Sigmoid colon (tissue), 7 donors: ENCODE results near the gene TMEM9B. TPM values are rescaled to one million over a fixed set of nuclear protein-coding genes. Genes with fewer than 3 reads are reported as not detected.

ENCODE experiments used
- DNase-seq: peaks from one replicate; pipeline ENCODE4 v3.0.0-alpha.2; 2019
- H3K27ac ChIP-seq, 4 donors: fragments of 200-600 bp; sonication (generic); one replicate each; pipeline ENCODE4 v1.5.1; 2016 to 2019; ENCODE audit warnings: mild to moderate bottlenecking in 1 of 4
- H3K27me3 ChIP-seq, 3 donors: fragments of 200-600 bp; sonication (generic); one replicate each; pipeline ENCODE4 v1.5.1; 2019; ENCODE audit warnings: mild to moderate bottlenecking in 1 of 3
- H3K36me3 ChIP-seq, 4 donors: fragments of 200-600 bp; sonication (generic); one replicate each; pipeline ENCODE4 v1.5.1; 2016 to 2019
- H3K4me1 ChIP-seq, 4 donors: fragments of 200-600 bp; sonication (generic); one replicate each; pipeline ENCODE4 v1.5.1; 2017 to 2019
- H3K4me3 ChIP-seq, 4 donors: fragments of 200-600 bp; sonication (generic); one replicate each; pipeline ENCODE4 v1.5.1; 2017 to 2019; ENCODE audit warnings: mild to moderate bottlenecking in 2 of 4, moderate library complexity in 1 of 4
- H3K9me3 ChIP-seq, 4 donors: fragments of 200-600 bp in 3 of 4; sonication (generic) in 3 of 4; one replicate each; pipeline versions ENCODE4 v1.5.1 to v1.6.1; 2013 to 2019
- CTCF ChIP-seq, 4 experiments: fragments of 450-650 bp in 3 of 4; fragments of 200-600 bp in 1 of 4; IDR thresholded peaks; one replicate each; pipeline ENCODE4 v1.5.1; 2016 to 2019; ENCODE audit warnings: antibody characterized with exemption in 4 of 4, mild to moderate bottlenecking in 3 of 4, moderate library complexity in 2 of 4
- EP300 ChIP-seq, 4 donors: sonication (generic); formaldehyde crosslinking; IDR thresholded peaks; one replicate each; pipeline ENCODE4 v1.6.1; 2017; ENCODE audit warnings: antibody characterized with exemption in 4 of 4
- POLR2A ChIP-seq, 2 donors: fragments of 450-650 bp; IDR thresholded peaks; one replicate each; pipeline ENCODE4 v1.6.1; 2016; ENCODE audit warnings: antibody characterized with exemption in 2 of 2, mild to moderate bottlenecking in 2 of 2, moderate library complexity in 2 of 2
- POLR2AphosphoS5 ChIP-seq, 4 donors: sonication (generic); formaldehyde crosslinking; IDR thresholded peaks; one replicate each; pipeline ENCODE4 v1.6.1; 2017; ENCODE audit warnings: antibody characterized with exemption in 4 of 4
- WGBS, 2 donors: extraction: QIAGEN DNeasy Blood & Tissue Kit; methylation state at CpG; one replicate each; pipeline ENCODE4 v1.1.7; 2013; 5-methylcytosine and 5-hydroxymethylcytosine counted together
- intact Hi-C: fragments of 100-400 bp; cut with DNase I; formaldehyde crosslinking; loops from one replicate; pipeline ENCODE4 v1.15.1; 2023
- polyA plus RNA-seq, 3 donors: library from polyadenylated mRNA; stranded (reverse); fragments of 200-250 nt; gene quantifications; one replicate each; pipeline ENCODE4 v1.2.3, GENCODE V29; 2013
- total RNA-seq, 4 donors: library from RNA; depleted of rRNA; stranded (reverse); fragments of >200 nt; gene quantifications; one replicate each; pipeline ENCODE4 v1.1.0, GENCODE V29; 2016
- donor health status: healthy with polysubstance abuse.
- donor health status: Bipolar disorder and iron deficiency.
- donor health status: healthy.

The TMEM9B gene
- total and polyA plus RNA-seq, 7 donors: 13.3 to 58.9 (median 24.3) TPM

- peaks cover 6 to 50% (median 14%) of the 10 kb centered on the region in 4 donors for H3K36me3 ChIP-seq
- H3K4me3 ChIP-seq: no peak overlapping the region
- no peak for DNase-seq
- no peaks in the 10 kb centered on the region for H3K9me3 ChIP-seq
- no peaks in the 10 kb centered on the region for H3K27me3 ChIP-seq
- intact Hi-C loops: no loop called here
- TF ChIP-seq EP300 (IDR thresholded peaks at IDR 0.05): no peak
- no peak for TF ChIP-seq POLR2A (IDR thresholded peaks at IDR 0.05)
- TF ChIP-seq CTCF (IDR thresholded peaks at IDR 0.05): no peak
- no peak for TF ChIP-seq POLR2AphosphoS5 (IDR thresholded peaks at IDR 0.05)
- no peak overlapping the region for H3K27ac ChIP-seq
- peaks cover 0 to 21% (median 16%) of the 10 kb centered on the region in 4 donors for H3K4me1 ChIP-seq
- 80 to 89% methylated on average over 4 of the region's 4 CpGs for WGBS, 2 donors
Observed at GRCh38 chr11:8956860-8957259, 7.4 kb downstream of the TMEM9B start.

GRCh38 chr11:8948886-8949285, 15.4 kb downstream of the TMEM9B start:
- 65 to 85% methylated on average over 3 of the region's 3 CpGs for WGBS, 2 donors
- no peak for DNase-seq
- no peak for TF ChIP-seq CTCF (IDR thresholded peaks at IDR 0.05)
- TF ChIP-seq EP300 (IDR thresholded peaks at IDR 0.05): no peak
- no peak for TF ChIP-seq POLR2AphosphoS5 (IDR thresholded peaks at IDR 0.05)
- no peak for TF ChIP-seq POLR2A (IDR thresholded peaks at IDR 0.05)
- no peak overlapping the region for H3K27ac ChIP-seq
- no peak overlapping the region for H3K4me3 ChIP-seq
- H3K4me1 ChIP-seq: no peaks in the 10 kb centered on the region
- intact Hi-C loops: no loop called here
- no peaks in the 10 kb centered on the region for H3K27me3 ChIP-seq
- no peaks in the 10 kb centered on the region for H3K9me3 ChIP-seq
- peaks cover 4 to 78% (median 16%) of the 10 kb centered on the region in 4 donors for H3K36me3 ChIP-seq

- no peak for DNase-seq
- H3K4me1 ChIP-seq: no peaks in the 10 kb centered on the region
- WGBS, 2 donors: 73 to 79% methylated on average over 4 of the region's 4 CpGs
- H3K36me3 ChIP-seq: peaks cover under 1 to 63% (median 12%) of the 10 kb centered on the region in 4 donors
- H3K9me3 ChIP-seq: no peaks in the 10 kb centered on the region
- H3K4me3 ChIP-seq: no peak overlapping the region
- H3K27me3 ChIP-seq: no peaks in the 10 kb centered on the region
- intact Hi-C loops: no loop called here
- H3K27ac ChIP-seq: no peak overlapping the region
- no peak for TF ChIP-seq POLR2AphosphoS5 (IDR thresholded peaks at IDR 0.05)
- no peak for TF ChIP-seq EP300 (IDR thresholded peaks at IDR 0.05)
- TF ChIP-seq CTCF (IDR thresholded peaks at IDR 0.05): no peak
- no peak for TF ChIP-seq POLR2A (IDR thresholded peaks at IDR 0.05)
Observed at GRCh38 chr11:8947230-8947943, 16.9 kb downstream of the TMEM9B start.

GRCh38 chr11:8942518-8943066, 21.6 kb downstream of the TMEM9B start, which contains the start of gene ASCL3:
ASCL3 (minus strand) TSS chr11:8943016; CDS start chr11:8938161, 4,855 bp downstream.
- DNase-seq: no peak
- intact Hi-C loops: no loop called here
- no peak within 1 kb of the TSS for H3K27ac ChIP-seq
- TF ChIP-seq POLR2A (IDR thresholded peaks at IDR 0.05): no peak
- WGBS, 2 donors: 68 to 79% methylated on average over 5 of the region's 5 CpGs
- H3K4me3 ChIP-seq: no peak within 1 kb of the TSS
- no peaks in the 10 kb centered on the region for H3K27me3 ChIP-seq
- no peaks in the 10 kb centered on the region for H3K9me3 ChIP-seq
- no peaks in the 10 kb centered on the region for H3K4me1 ChIP-seq
- peaks cover 0 to 16% (median 5%) of the 10 kb centered on the region in 4 donors for H3K36me3 ChIP-seq

GRCh38 chr11:8941341-8942103, 22.7 kb downstream of the TMEM9B start:
- Histone ChIP-seq H3K4me3 (no peak overlapping the region), H3K36me3 (peaks cover 0 to 5% (median 0%) of the 10 kb centered on the region in 4 donors), H3K4me1 (no peaks in the 10 kb centered on the region), H3K27me3 (no peaks in the 10 kb centered on the region), H3K27ac (no peak overlapping the region), H3K9me3 (no peaks in the 10 kb centered on the region)
- TF ChIP-seq CTCF (IDR thresholded peaks at IDR 0.05) (no peak), POLR2A (IDR thresholded peaks at IDR 0.05) (no peak), EP300 (IDR thresholded peaks at IDR 0.05) (no peak), POLR2AphosphoS5 (IDR thresholded peaks at IDR 0.05) (no peak)
- 73 to 78% methylated on average over 8 of the region's 8 CpGs for WGBS, 2 donors
- intact Hi-C loops: no loop called here
- no peak for DNase-seq
